HepG2 (cell line): Measurements from ENCODE around the gene PTPN14.

Source experiments
- ARHGAP35 ChIP-seq: sonication (generic); formaldehyde crosslinking; IDR thresholded peaks from 2 replicates; pipeline ENCODE4 v1.9.0; 2022; ENCODE audit warnings: mild to moderate bottlenecking, inconsistent platforms, moderate library complexity, missing genetic modification reagents, borderline replicate concordance
- CTCF ChIP-seq: sonication (generic); formaldehyde crosslinking; IDR thresholded peaks from 2 replicates; pipeline ENCODE4 v1.5.0; 2020; ENCODE audit warnings: mild to moderate bottlenecking, missing genetic modification reagents, moderate library complexity
- EZH2 ChIP-seq: conservative IDR thresholded peaks from 2 replicates; pipeline ENCODE4 v1.6.1; 2012; ENCODE audit warnings: mild to moderate bottlenecking, low read depth, low read length, moderate library complexity
- GABPA ChIP-seq, 2 experiments: IDR thresholded peaks; 2 replicates each; pipeline ENCODE4 v1.6.1; 2011 to 2016; ENCODE audit warnings: low read depth in 2 of 2, low read length in 1 of 2, missing biosample characterization in 1 of 2, missing genetic modification characterization in 1 of 2
- KLF13 ChIP-seq: sonication (generic); formaldehyde crosslinking; IDR thresholded peaks from 2 replicates; pipeline ENCODE4 v1.4.0; 2020; ENCODE audit warnings: mild to moderate bottlenecking, missing genetic modification reagents
- LRRFIP1 ChIP-seq: sonication (generic); formaldehyde crosslinking; conservative IDR thresholded peaks from 2 replicates; pipeline ENCODE4 v1.4.0; 2020; ENCODE audit warnings: missing genetic modification reagents
- MYC ChIP-seq: sonication (generic); formaldehyde crosslinking; IDR thresholded peaks from 2 replicates; pipeline ENCODE4 v1.9.0; 2021; ENCODE audit warnings: missing genetic modification reagents, borderline replicate concordance
- POLR2AphosphoS5 ChIP-seq: IDR thresholded peaks from 2 replicates; pipeline ENCODE4 v1.6.1; 2012; ENCODE audit warnings: low read depth, low read length
- TOPORS ChIP-seq: sonication (generic); formaldehyde crosslinking; IDR thresholded peaks from 2 replicates; pipeline ENCODE4 v1.8.0; 2023; ENCODE audit warnings: mild to moderate bottlenecking, missing genetic modification reagents
- ZBTB26 ChIP-seq: IDR thresholded peaks from 2 replicates; pipeline ENCODE4 v1.6.1; 2016; ENCODE audit warnings: missing compliant biosample characterization, missing genetic modification reagents, borderline replicate concordance
- ZNF639 ChIP-seq: conservative IDR thresholded peaks from 2 replicates; pipeline ENCODE4 v1.6.1; 2018; ENCODE audit warnings: missing genetic modification reagents

- TF ChIP-seq MYC (CRISPR knock-in tag) (no peak), ZNF639 (CRISPR knock-in tag) (no peak), POLR2AphosphoS5 (no peak), TOPORS (CRISPR knock-in tag) (no peak), KLF13 (CRISPR knock-in tag) (no peak), CTCF (CRISPR knock-in tag) (no peak), ARHGAP35 (CRISPR knock-in tag) (no peak), ZBTB26 (no peak), GABPA (IDR thresholded peaks at IDR 0.05; ENCODE audit: low read depth, low read length) (no peak), GABPA (CRISPR knock-in tag; IDR thresholded peaks at IDR 0.05; ENCODE audit: low read depth) (no peak), LRRFIP1 (CRISPR knock-in tag) (no peak), EZH2 (no peak)
Observed at GRCh38 chr1:214515544-214516433, 35.6 kb downstream of the PTPN14 start.
